Tibial nerve (tissue), 4 donors: Measurements from ENCODE around the gene ARID1B. TPM values are rescaled to one million over a fixed set of nuclear protein-coding genes. Genes with fewer than 3 reads are reported as not detected.

Experiments
- DNase-seq, 2 donors: peaks; one replicate each; pipeline ENCODE4 v3.0.0-alpha.2; 2019; ENCODE audit warnings: low spot score in 2 of 2
- H3K27ac ChIP-seq, 4 donors: fragments of 200-600 bp; sonication (generic) in 3 of 4; one replicate each; pipeline ENCODE4 v1.5.1; 2017 to 2019; ENCODE audit warnings: mild to moderate bottlenecking in 1 of 4
- H3K27me3 ChIP-seq, 2 donors: fragments of 200-600 bp; sonication (generic) in 1 of 2; one replicate each; pipeline versions ENCODE4 v1.5.1 to v1.6.0; 2017 to 2019
- H3K36me3 ChIP-seq, 3 donors: fragments of 200-600 bp; sonication (generic); one replicate each; pipeline ENCODE4 v1.5.1; 2018 to 2019
- H3K4me1 ChIP-seq, 4 donors: fragments of 200-600 bp; sonication (generic) in 3 of 4; one replicate each; pipeline ENCODE4 v1.5.1; 2017 to 2019
- H3K4me3 ChIP-seq, 4 donors: fragments of 200-600 bp; sonication (generic) in 3 of 4; one replicate each; pipeline ENCODE4 v1.5.1; 2017 to 2019; ENCODE audit warnings: mild to moderate bottlenecking in 1 of 4, moderate library complexity in 1 of 4
- H3K9me3 ChIP-seq, 4 donors: fragments of 200-600 bp; sonication (generic) in 3 of 4; one replicate each; pipeline ENCODE4 v1.5.1; 2017 to 2019
- EP300 ChIP-seq, 2 donors: sonication (generic); formaldehyde crosslinking; IDR thresholded peaks; one replicate each; pipeline ENCODE4 v1.6.1; 2017; ENCODE audit warnings: antibody characterized with exemption in 2 of 2, mild to moderate bottlenecking in 1 of 2
- POLR2A ChIP-seq, 2 donors: fragments of 450-650 bp; IDR thresholded peaks; one replicate each; pipeline ENCODE4 v1.6.1; 2017; ENCODE audit warnings: antibody characterized with exemption in 2 of 2, mild to moderate bottlenecking in 2 of 2, moderate library complexity in 2 of 2
- WGBS, 2 donors: methylation state at CpG; one replicate each; pipeline ENCODE4 v1.1.5; 2018; 5-methylcytosine and 5-hydroxymethylcytosine counted together
- total RNA-seq, 4 donors: library from RNA; depleted of rRNA; stranded (reverse); fragments of >200 nt; gene quantifications; one replicate each; pipeline ENCODE4 v1.1.0, GENCODE V29; 2016
- TF ChIP-seq, protein P1 (sequence below), 5 experiments: fragments of 200-600 bp in 3 of 5; fragments of 450-650 bp in 2 of 5; sonication (generic) in 3 of 5; IDR thresholded peaks; one replicate each; pipeline ENCODE4 v1.5.1; 2016 to 2019; ENCODE audit warnings: antibody characterized with exemption in 5 of 5, mild to moderate bottlenecking in 3 of 5, moderate library complexity in 2 of 5

Gene ARID1B
- total RNA-seq, 4 donors from 2014 or later: 91.5 to 123 (median 110) TPM

GRCh38 chr6:156971153-156971885 lies 194.1 kb downstream of the ARID1B start:
- H3K27me3 ChIP-seq: no peaks in the 10 kb centered on the region
- no peaks in the 10 kb centered on the region for H3K36me3 ChIP-seq
- WGBS, 2 donors: 57 to 72% methylated on average over 7 of the region's 7 CpGs
- DNase-seq: no peak
- TF ChIP-seq POLR2A (IDR thresholded peaks at IDR 0.05): no peak
- TF ChIP-seq, protein P1, sequence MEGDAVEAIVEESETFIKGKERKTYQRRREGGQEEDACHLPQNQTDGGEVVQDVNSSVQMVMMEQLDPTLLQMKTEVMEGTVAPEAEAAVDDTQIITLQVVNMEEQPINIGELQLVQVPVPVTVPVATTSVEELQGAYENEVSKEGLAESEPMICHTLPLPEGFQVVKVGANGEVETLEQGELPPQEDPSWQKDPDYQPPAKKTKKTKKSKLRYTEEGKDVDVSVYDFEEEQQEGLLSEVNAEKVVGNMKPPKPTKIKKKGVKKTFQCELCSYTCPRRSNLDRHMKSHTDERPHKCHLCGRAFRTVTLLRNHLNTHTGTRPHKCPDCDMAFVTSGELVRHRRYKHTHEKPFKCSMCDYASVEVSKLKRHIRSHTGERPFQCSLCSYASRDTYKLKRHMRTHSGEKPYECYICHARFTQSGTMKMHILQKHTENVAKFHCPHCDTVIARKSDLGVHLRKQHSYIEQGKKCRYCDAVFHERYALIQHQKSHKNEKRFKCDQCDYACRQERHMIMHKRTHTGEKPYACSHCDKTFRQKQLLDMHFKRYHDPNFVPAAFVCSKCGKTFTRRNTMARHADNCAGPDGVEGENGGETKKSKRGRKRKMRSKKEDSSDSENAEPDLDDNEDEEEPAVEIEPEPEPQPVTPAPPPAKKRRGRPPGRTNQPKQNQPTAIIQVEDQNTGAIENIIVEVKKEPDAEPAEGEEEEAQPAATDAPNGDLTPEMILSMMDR (IDR thresholded peaks at IDR 0.05): no peak
- TF ChIP-seq EP300 (IDR thresholded peaks at IDR 0.05): no peak
- H3K27ac ChIP-seq: no peak overlapping the region
- H3K4me3 ChIP-seq: no peak overlapping the region
- H3K4me1 ChIP-seq: peaks cover 0 to 64% (median 19%) of the 10 kb centered on the region in 4 donors
- no peaks in the 10 kb centered on the region for H3K9me3 ChIP-seq

GRCh38 chr6:156972145-156972544 lies 195.0 kb downstream of the ARID1B start:
- Histone ChIP-seq H3K9me3 (no peaks in the 10 kb centered on the region), H3K27me3 (no peaks in the 10 kb centered on the region), H3K27ac (no peak overlapping the region), H3K4me1 (peaks cover 0 to 71% (median 19%) of the 10 kb centered on the region in 4 donors), H3K4me3 (no peak overlapping the region), H3K36me3 (no peaks in the 10 kb centered on the region)
- WGBS, 2 donors: 66 to 78% methylated on average over 3 of the region's 3 CpGs
- DNase-seq: no peak
- TF ChIP-seq, protein P1 (IDR thresholded peaks at IDR 0.05): no peak
- no peak for TF ChIP-seq POLR2A (IDR thresholded peaks at IDR 0.05)
- TF ChIP-seq EP300 (IDR thresholded peaks at IDR 0.05): no peak

DNA sequence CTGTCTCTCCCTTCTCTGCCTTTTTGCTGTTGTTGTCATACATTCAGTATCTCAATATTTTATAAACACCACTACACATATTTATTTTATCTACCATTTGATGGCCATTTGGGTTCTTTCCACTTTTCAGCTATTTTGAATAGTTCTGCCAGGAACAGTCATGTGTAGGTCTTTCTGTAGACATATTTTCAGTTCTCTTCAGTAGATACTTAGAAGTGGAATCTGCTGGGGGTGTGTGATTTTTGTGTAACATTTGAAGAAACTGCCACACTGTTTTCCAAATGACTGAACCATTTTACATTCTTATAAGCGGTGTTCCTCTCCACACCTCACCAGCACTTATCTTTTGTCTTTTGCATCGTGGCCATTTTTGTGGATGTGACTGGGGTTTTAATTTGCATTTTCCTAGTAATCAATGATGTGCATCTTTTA lies 197.7 kb downstream of the ARID1B start:
- Histone ChIP-seq H3K9me3 (no peaks in the 10 kb centered on the region), H3K36me3 (no peaks in the 10 kb centered on the region), H3K4me1 (peaks cover 0 to 82% (median 26%) of the 10 kb centered on the region in 4 donors), H3K27ac (no peak overlapping the region), H3K4me3 (no peak overlapping the region), H3K27me3 (no peaks in the 10 kb centered on the region)
- TF ChIP-seq EP300 (IDR thresholded peaks at IDR 0.05) (no peak), POLR2A (IDR thresholded peaks at IDR 0.05) (no peak)
- TF ChIP-seq, protein P1 (IDR thresholded peaks at IDR 0.05): no peak
- 89 to 100% methylated on average over 2 of the region's 2 CpGs for WGBS, 2 donors
- DNase-seq: no peak

DNA sequence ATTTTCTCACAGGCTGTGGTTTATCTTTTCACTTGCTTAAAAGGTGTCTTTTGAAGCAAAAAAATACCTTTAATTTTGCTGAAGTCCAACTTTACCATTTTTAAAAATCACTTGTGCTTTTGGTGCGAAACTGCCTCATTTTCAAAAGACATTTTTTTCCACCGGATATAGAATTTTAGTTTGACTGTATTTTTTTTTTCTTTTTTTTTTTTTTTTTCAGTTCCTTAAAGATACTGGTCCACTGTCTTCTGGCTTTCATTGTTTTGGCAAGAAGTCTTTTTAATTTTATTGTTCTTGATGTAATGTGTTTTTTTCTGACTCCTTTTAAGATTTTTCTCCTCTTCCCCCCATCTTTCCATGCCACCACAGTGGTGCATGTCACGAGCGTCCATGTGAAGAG lies 198.2 kb downstream of the ARID1B start:
- peaks cover 0 to 78% (median 26%) of the 10 kb centered on the region in 4 donors for H3K4me1 ChIP-seq
- no peak overlapping the region for H3K27ac ChIP-seq
- no peaks in the 10 kb centered on the region for H3K9me3 ChIP-seq

More for the DNA sequence above, 198.2 kb downstream of the ARID1B start:
- TF ChIP-seq, protein P1 (IDR thresholded peaks at IDR 0.05): no peak
- TF ChIP-seq EP300 (IDR thresholded peaks at IDR 0.05): no peak
- no peak for TF ChIP-seq POLR2A (IDR thresholded peaks at IDR 0.05)
- DNase-seq: no peak
- 91 to 96% methylated on average over 4 of the region's 4 CpGs for WGBS, 2 donors
- Histone ChIP-seq H3K4me3 (no peak overlapping the region), H3K27me3 (no peaks in the 10 kb centered on the region), H3K36me3 (no peaks in the 10 kb centered on the region)
